MM.1S (cell line): ENCODE measurements around the gene PNN.
A peak's percentile ranks its signal among the peaks of the same experiment; 100 is the strongest.
"Not testable (repeated sequence)": the region's sequence is repeated elsewhere in the genome, so short reads cannot be mapped to it uniquely, and the experiment has no call there.

Experiments used
- DNase-seq: peaks from one replicate; pipeline ENCODE4 v3.0.0-alpha.2; 2015
- H2AFZ ChIP-seq: fragments of 300-600 bp; sonication (generic); 2 replicates; pipeline ENCODE4 v1.6.0; 2016; ENCODE audit warnings: antibody characterized with exemption, low read length
- H3F3A ChIP-seq: fragments of 300-600 bp; sonication (generic); 2 replicates; pipeline ENCODE4 v1.6.1; 2016; ENCODE audit warnings: mild to moderate bottlenecking, antibody characterized with exemption, low read length, moderate library complexity, mixed read lengths; ENCODE audit not compliant: insufficient read depth
- H3K27ac ChIP-seq: fragments of 300-600 bp; sonication (generic); 2 replicates; pipeline ENCODE4 v1.5.1; 2016; ENCODE audit warnings: mild to moderate bottlenecking, low read length
- H3K27me3 ChIP-seq: fragments of 300-600 bp; sonication (generic); replicated peaks from 2 replicates; pipeline ENCODE4 v1.6.0; 2016; ENCODE audit warnings: low read length; ENCODE audit not compliant: insufficient read depth
- H3K36me3 ChIP-seq: fragments of 300-600 bp; sonication (generic); replicated peaks from 2 replicates; pipeline ENCODE4 v1.6.1; 2016; ENCODE audit warnings: mild to moderate bottlenecking, low read length, mixed read lengths; ENCODE audit not compliant: insufficient read depth
- H3K4me1 ChIP-seq: fragments of 300-600 bp; sonication (generic); 2 replicates; pipeline ENCODE4 v1.6.1; 2016; ENCODE audit warnings: low read length, mixed read lengths
- H3K4me2 ChIP-seq: fragments of 300-600 bp; sonication (generic); 2 replicates; pipeline ENCODE4 v1.6.0; 2016; ENCODE audit warnings: low read depth, low read length
- H3K4me3 ChIP-seq: fragments of 300-600 bp; sonication (generic); 2 replicates; pipeline ENCODE4 v1.5.1; 2016; ENCODE audit warnings: low read length, mixed read lengths
- H3K79me2 ChIP-seq: fragments of 300-600 bp; sonication (generic); 2 replicates; pipeline ENCODE4 v1.6.1; 2016; ENCODE audit warnings: mixed run types, low read length, mixed read lengths
- H3K9ac ChIP-seq: fragments of 300-600 bp; sonication (generic); 2 replicates; pipeline ENCODE4 v1.6.1; 2016; ENCODE audit warnings: low read length, mixed read lengths
- H3K9me2 ChIP-seq: fragments of 300-600 bp; sonication (generic); replicated peaks from 2 replicates; pipeline ENCODE4 v1.6.1; 2016; ENCODE audit warnings: mild to moderate bottlenecking, low read length, mixed read lengths; ENCODE audit not compliant: insufficient read depth
- H3K9me3 ChIP-seq: fragments of 300-600 bp; sonication (generic); replicated peaks from 2 replicates; pipeline ENCODE4 v1.6.1; 2016; ENCODE audit warnings: mild to moderate bottlenecking, low read length, mixed read lengths; ENCODE audit not compliant: insufficient read depth
- H4K20me1 ChIP-seq: fragments of 300-600 bp; sonication (generic); 2 replicates; pipeline ENCODE4 v1.6.1; 2016; ENCODE audit warnings: mild to moderate bottlenecking, low read length, moderate library complexity, mixed read lengths; ENCODE audit not compliant: insufficient read depth
- EZH2 ChIP-seq: fragments of 300-600 bp; sonication (generic); optimal IDR thresholded peaks from 2 replicates; pipeline ENCODE3; 2017; ENCODE audit warnings: low read depth, mild to moderate bottlenecking, antibody characterized with exemption, low read length, mixed read lengths
- EZH2phosphoT487 ChIP-seq: fragments of 300-600 bp; sonication (generic); IDR thresholded peaks from 2 replicates; pipeline ENCODE4 v1.6.1; 2018; ENCODE audit warnings: antibody characterized with exemption, low read length
- TF ChIP-seq, protein P1 (sequence below): fragments of 300-600 bp; sonication (generic); IDR thresholded peaks from 2 replicates; pipeline ENCODE4 v1.5.1; 2016; ENCODE audit warnings: antibody characterized with exemption, low read length, mixed read lengths

PNN gene

DNA sequence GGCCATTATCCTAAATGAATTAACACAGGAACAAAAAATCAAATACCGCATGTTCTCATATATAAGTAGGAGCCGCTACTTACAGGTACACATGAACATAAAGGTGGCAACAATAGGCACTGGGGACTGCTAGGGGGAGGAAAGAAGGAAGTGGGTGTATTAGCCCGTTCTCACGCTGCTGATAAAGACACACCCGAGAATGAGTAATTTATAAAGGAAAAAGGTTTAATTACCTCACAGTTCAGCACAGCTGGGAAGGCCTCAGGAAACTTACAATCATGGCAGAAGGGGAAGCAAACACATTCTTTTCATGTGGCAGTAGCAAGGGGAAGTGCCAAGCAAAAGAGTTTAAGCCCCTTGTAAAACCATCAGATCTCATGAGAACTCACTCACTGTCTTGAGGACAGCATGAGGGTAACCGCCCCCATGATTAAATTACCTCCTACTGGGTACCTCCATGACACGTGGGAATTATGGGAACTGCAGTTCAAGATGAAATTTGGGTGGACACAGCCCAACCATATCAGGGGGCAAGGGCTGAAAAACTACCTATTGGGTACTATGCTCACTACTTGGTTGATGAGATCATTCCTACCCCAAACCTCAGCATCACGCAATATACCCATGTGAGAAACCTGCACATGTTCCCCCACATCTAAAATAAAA, 42.3 kb downstream of the PNN start:
- Histone ChIP-seq H3K27me3 (no peaks in the 10 kb centered on the region), H3K9me2 (no peaks in the 10 kb centered on the region), H3K4me1 (0 out of 2 replicates have a peak, but pooled peaks cover 4% of the 10 kb centered on the region), H3K9ac (no peak overlapping the region), H3K9me3 (no peaks in the 10 kb centered on the region), H3K4me3 (no peak overlapping the region), H3K4me2 (no peak overlapping the region), H3K79me2 (no peaks in the 10 kb centered on the region), H3F3A (no peaks in the 10 kb centered on the region), H3K36me3 (no peaks in the 10 kb centered on the region), H4K20me1 (no peaks in the 10 kb centered on the region), H3K27ac (no peak overlapping the region), H2AFZ (no peak overlapping the region)
- DNase-seq = no peak
- TF ChIP-seq, protein P1, sequence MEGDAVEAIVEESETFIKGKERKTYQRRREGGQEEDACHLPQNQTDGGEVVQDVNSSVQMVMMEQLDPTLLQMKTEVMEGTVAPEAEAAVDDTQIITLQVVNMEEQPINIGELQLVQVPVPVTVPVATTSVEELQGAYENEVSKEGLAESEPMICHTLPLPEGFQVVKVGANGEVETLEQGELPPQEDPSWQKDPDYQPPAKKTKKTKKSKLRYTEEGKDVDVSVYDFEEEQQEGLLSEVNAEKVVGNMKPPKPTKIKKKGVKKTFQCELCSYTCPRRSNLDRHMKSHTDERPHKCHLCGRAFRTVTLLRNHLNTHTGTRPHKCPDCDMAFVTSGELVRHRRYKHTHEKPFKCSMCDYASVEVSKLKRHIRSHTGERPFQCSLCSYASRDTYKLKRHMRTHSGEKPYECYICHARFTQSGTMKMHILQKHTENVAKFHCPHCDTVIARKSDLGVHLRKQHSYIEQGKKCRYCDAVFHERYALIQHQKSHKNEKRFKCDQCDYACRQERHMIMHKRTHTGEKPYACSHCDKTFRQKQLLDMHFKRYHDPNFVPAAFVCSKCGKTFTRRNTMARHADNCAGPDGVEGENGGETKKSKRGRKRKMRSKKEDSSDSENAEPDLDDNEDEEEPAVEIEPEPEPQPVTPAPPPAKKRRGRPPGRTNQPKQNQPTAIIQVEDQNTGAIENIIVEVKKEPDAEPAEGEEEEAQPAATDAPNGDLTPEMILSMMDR = no peak
- TF ChIP-seq EZH2phosphoT487 = no peak
- TF ChIP-seq EZH2 = no peak

DNA sequence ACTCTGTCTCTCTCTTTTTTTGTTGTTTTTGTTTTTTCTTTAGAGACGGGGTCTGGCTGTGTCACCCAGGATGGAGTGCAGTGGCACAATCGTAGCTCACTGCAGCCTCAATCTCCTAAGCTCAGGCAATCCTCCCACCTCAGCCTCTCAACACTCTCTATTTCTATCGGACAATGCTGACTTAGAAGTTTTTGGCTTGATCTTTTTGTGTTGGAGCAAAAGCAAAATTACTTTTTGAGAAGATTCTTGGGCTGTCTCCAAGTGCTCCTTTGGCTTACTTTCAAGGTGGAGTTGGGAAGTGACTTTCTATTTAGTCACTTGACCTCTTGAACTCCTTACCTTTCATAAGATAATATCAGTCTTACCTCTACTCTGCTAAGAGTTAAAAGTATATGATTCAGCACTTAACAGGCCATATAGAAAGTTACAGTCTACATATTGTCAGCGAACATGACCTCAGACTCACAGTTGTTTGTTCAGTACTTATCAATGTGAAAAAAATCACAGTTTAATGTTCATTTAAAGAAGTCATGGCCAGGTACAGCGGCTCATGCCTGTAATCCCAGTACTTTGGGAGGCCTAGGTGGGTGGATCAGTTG, 43.2 kb downstream of the PNN start:
- TF ChIP-seq, protein P1 = no peak
- no peak for TF ChIP-seq EZH2
- TF ChIP-seq EZH2phosphoT487 = no peak
- Histone ChIP-seq H3K4me1 (0 out of 2 replicates have a peak, but pooled peaks cover 4% of the 10 kb centered on the region), H3K9me3 (no peaks in the 10 kb centered on the region), H3K79me2 (no peaks in the 10 kb centered on the region), H2AFZ (no peak overlapping the region), H3K9ac (no peak overlapping the region), H3K9me2 (no peaks in the 10 kb centered on the region), H3K27ac (no peak overlapping the region), H3K4me2 (no peak overlapping the region), H3K27me3 (no peaks in the 10 kb centered on the region), H3K4me3 (no peak overlapping the region), H3F3A (no peaks in the 10 kb centered on the region), H3K36me3 (no peaks in the 10 kb centered on the region), H4K20me1 (no peaks in the 10 kb centered on the region)
- DNase-seq = no peak

DNA sequence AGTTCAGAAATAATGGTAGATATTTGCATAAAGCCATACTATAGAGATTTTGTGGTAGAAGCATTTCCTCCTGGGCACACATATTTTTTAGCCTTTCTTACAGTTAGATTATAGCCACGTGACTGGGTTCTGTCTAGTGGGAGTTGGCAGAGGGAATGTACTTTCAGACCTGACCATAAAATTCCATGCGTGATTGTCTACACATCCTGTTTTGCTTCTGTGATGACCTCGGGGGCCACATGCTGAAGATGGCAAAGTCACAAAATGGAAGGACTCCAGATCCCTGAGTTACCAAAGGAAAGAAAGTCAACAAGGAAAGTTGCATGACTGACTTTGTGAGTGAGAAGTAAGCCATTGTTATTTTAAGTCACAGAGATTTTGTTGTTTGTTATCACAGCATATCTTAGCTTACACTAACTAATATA, 44.0 kb downstream of the PNN start:
- Histone ChIP-seq H3F3A (no peaks in the 10 kb centered on the region), H3K27me3 (no peaks in the 10 kb centered on the region), H3K4me1 (0 out of 2 replicates have a peak, but pooled peaks cover 4% of the 10 kb centered on the region), H3K4me3 (no peak overlapping the region), H3K79me2 (no peaks in the 10 kb centered on the region), H4K20me1 (no peaks in the 10 kb centered on the region), H3K9me3 (no peaks in the 10 kb centered on the region), H3K9ac (no peak overlapping the region), H2AFZ (no peak overlapping the region), H3K4me2 (no peak overlapping the region), H3K36me3 (no peaks in the 10 kb centered on the region), H3K27ac (no peak overlapping the region), H3K9me2 (no peaks in the 10 kb centered on the region)
- peak; percentile 12 for DNase-seq
- TF ChIP-seq EZH2phosphoT487 (no peak), EZH2 (no peak)
- TF ChIP-seq, protein P1 = no peak

DNA sequence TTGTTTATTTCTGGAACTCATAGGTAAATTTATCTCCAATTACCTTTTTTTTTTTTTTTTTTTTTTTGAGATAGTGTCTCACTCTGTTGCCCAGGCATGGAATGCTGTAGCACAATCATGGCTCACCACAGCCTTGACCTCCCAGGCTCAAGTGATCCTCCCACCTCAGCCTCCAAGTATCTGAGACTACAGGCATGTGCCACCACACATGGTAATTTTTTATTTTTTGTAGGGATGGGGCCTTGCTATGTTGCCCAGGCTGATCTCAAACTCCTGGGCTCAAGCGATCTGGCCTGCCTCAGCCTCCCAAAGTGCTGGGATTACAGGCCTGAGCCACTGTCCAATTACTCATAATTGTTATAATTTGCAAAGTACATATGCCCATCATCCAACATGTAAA, 45.4 kb downstream of the PNN start:
- not testable (repeated sequence) for H3K4me1 ChIP-seq, H2AFZ ChIP-seq, H3K9me2 ChIP-seq, H3K27ac ChIP-seq, H3K9me3 ChIP-seq, H3K4me2 ChIP-seq, DNase-seq, H4K20me1 ChIP-seq, H3K79me2 ChIP-seq, H3K4me3 ChIP-seq, H3K9ac ChIP-seq, H3F3A ChIP-seq, H3K36me3 ChIP-seq, H3K27me3 ChIP-seq
